GM19035 (cell line): Measurements from ENCODE around the gene CNR1.
"Not testable (repeated sequence)": the region's sequence is repeated elsewhere in the genome, so short reads cannot be mapped to it uniquely, and the experiment has no call there.

Experiments used
- ATAC-seq: cut with Tn5 transposase; IDR thresholded peaks from one replicate; pipeline ENCODE4 v1.9.1; 2021; ENCODE audit not compliant: unreplicated experiment

CNR1 gene

DNA sequence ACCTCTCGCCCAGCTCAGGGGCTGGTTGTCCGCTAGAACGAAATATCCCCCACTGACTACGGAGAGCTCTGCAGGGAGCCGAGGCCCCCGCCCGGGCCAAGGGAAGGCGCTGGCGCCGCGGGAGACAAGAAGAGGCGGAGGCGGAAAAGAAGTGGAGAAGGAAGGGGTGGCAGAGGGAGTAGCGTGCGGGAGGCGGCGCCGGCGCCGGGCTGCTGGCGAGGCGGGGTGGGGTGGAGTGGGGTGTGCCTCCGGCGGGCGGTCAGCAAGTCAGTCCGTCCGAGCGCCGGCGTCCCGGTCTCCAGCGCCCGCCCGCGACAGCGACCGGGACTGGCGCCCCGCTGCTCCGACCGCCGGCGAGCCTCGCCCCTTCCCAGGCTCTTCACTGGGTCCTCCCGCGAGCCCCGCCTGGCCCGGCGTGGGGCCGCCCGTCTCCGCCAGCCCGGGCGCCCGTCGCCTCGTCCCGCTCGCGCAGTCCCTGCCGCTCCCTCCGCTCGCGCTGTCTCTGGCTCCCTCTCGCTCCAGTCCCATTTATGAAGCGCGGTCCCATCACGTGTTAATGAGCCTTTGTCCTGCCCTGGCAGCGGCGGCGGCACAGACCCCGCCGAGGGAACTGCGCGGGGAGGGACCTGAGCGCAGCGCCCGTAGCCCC, at the start of gene CNR1:
CNR1 (minus strand) TSS at position 504 of the 649 bp plus-strand sequence. CDS start 21,073 bp downstream, outside the sequence.
- ATAC-seq, result peak; percentile 49

GRCh38 chr6:88211446-88211845, 45.3 kb upstream of the CNR1 start:
- no peak for ATAC-seq

- no peak for ATAC-seq
Measured at GRCh38 chr6:88209301-88209700, 43.2 kb upstream of the CNR1 start.

GRCh38 chr6:88208726-88209125, 42.6 kb upstream of the CNR1 start:
- no peak for ATAC-seq

GRCh38 chr6:88201734-88202133, 35.6 kb upstream of the CNR1 start:
- ATAC-seq, result not testable (repeated sequence)

DNA sequence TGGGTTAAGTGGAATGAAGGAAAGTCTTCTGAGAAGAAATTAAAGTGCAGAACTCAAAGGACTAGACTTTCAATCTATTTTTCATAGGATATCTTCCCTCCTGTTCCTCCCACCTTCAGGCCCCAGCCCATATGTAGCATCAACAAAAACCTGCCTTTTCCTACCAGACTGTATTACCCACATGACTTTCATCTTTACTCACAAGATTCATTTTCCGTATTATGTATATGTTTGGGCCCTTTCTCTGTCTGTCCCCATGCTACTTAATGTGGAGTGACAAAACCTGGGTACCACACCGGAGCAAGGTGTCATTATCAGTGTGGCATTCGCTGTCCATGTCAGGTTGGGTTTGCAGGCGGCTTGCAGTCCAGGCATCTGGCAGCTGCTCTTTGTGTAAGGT, 18.8 kb upstream of the CNR1 start:
- ATAC-seq, result no peak

- no peak for ATAC-seq
Measured at GRCh38 chr6:88183471-88183870, 17.3 kb upstream of the CNR1 start.

DNA sequence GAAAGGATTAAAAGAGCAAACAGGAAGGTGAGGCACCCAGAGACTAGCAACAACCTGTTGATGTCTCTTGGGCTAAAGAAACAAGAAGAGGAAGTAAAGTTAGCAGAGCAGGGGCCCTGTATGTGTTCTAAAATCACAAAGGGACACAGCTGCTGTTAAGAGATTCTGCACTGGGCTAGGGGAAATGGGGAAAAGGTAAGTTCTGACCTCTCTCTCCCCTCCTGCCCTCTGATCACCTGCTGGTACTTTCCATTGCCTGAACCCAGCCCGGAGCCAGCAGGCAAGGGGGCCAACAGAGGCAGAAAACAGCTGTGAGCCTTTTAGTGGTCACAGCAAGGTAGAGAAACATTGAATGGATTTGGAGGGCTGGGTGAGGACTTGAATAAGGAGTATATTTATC, 13.5 kb upstream of the CNR1 start:
- peak; percentile 68 for ATAC-seq

DNA sequence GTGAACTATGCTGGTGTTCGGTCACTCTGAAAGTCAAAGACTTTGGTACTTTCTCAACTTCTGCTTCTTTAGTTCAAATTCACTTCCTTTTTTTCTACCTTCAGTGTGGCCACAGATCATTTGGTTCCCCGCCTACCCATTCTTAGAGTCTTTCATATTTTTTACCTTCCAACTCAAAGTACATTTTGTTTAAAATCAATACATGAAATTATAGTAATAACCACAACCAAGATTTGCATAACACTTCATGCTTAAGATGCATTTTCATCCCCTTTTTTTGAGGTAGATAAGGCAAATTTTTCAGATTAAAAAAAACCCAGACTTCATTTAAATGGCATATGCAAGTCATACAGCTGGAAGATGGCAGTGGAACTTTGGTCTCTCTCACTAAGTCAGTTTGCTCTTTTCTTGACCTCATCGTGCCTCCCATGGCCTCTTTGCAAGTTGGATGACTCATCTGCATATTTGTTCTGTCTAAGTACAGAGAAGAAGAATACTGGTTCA, 11.9 kb upstream of the CNR1 start:
- peak; percentile 74 for ATAC-seq

DNA sequence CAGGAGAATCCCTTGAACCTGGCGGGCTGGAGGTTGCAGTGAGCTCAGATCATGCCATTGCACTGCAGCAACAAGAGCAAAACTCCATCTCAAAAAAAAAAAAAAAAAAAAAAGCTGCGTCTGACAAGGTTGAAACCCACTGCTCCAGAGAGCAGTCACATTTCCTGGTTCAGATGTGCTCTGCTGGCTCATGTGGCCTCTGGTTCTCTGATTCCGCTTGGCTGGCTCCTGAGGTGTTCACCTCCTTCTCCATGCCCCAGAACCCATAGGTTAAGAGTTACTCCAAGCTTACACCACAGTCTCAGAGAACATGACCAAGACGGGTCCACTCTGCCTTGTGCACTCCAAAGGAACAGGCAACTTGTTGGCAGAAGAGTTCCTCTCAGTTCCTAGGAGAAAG, 8.8 kb upstream of the CNR1 start:
- ATAC-seq, result no peak

- no peak for ATAC-seq
Measured at GRCh38 chr6:88171312-88171711, 5.2 kb upstream of the CNR1 start.

DNA sequence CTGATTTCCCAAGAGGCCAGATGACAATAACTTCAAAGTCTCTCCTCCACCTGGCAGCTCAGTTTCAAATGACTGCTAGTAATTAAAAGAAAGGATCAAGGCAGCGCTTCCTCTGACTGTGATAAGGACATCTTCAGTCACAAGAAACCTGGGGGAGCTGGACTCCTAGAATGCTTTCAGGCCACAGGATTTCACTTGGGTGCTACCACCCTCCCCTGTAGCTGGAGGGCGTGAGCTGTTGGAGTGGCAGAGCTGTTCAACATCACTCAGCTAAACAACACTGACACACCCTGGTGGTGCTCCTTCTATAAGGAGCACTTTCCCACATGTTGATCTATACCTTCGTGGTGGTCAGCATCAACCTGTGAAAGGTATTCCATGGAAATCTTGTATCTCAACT, 2.2 kb upstream of the CNR1 start:
- ATAC-seq, result no peak

DNA sequence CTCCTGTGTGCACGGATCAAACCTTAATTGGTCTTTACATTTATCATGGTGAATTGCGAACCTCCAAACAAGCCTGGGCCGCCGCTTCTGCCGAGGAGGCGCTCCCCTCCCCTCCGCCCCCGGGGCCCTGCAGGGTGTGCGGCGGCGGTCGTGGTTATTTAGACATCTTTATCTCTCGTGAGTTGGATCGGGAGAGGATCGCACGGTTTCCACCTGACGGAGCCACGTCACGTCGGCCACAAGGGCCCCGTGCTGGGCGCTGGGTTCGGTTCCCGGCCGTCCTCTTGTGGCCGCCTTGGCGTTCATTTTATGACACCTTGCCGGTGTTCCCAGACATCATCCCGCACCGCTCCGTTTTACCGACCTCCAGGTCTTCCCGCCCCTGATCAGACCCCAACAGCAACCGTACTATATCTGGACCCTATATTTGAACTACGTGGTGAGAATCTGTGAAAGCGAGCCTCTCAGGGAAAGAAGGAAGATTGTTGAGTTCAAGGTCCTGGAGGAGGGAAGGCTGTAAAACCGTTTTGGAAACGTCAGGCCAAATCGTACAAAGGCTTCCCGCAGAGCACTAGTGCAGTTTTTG, 1.3 kb upstream of the CNR1 start:
- ATAC-seq, result peak; percentile 18

GRCh38 chr6:88166493-88167351, 575 bp upstream of the CNR1 start:
- peak; percentile 40 for ATAC-seq

- no peak for ATAC-seq
Measured at GRCh38 chr6:88165087-88165843, 882 bp downstream of the CNR1 start.

DNA sequence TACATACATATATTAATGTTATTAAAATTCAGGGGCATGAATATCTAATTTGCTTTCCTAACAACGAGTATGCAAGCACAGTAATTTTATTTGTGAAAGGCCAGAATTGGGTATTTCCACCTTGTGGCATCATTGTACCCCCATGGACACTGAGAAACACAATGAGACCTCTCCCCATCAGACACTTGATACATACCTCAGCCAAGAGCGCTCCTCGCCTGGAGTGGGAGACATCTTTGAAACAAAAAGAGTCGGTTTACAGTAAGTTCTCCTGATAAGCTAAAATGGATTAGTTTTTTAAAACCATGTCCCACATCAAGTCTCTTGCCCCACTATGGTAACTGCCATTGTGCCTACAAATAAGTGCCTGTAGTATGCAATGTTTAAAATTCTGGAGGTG, 2.1 kb downstream of the CNR1 start:
- ATAC-seq, result no peak

DNA sequence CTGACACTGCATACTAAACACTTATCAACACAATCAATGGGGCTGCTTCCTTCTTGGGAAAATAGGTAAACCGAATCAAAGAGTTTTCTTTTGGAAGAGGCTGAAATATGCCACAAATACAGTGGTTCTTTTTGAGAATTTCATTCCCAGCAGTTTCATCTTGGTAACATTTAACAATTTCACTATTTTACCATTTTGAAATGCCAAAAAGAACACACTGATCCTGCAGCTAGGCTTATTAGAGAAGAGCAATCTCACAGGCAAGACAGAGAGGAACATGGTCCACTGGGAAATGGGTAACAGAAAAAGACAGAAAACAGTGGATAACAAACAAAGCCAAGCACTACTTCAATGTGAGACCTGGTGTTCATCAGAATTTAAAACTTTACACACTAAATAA, 2.5 kb downstream of the CNR1 start:
- no peak for ATAC-seq

- ATAC-seq, result no peak
Measured at GRCh38 chr6:88161940-88162339, 4.2 kb downstream of the CNR1 start.

GRCh38 chr6:88157106-88157505, 9.0 kb downstream of the CNR1 start:
- ATAC-seq, result no peak

DNA sequence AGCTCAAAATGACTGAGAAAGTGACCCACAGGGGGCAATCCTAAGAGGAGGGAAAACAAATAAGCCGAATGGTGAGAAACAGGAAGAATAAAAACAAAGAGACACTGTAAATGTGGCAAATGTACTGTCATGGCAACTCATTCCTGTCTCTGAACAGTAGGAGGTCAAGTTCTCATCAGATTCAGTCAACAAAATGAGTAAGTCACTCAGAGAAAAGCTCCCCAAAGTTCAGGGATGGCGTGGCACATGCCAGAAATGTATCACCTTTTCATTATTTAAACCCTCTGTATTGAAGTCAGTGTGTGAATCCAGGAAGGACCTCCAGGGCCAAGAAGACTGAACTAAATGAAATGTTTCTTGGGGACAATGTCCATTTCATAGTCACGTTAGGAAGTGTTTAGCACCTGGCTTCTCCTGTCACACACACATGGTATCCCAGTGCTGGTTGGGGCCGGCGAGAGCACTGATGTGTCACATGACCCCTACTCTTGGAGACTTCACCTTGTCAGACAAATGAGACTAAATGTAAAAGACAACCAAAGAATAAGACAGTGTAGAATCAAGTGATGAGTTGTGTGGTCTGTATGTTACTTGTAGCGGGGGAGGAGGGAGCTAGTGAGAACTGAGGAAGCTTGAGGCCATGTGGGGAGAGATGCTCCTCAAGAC, 20.7 kb downstream of the CNR1 start:
- no peak for ATAC-seq
